Prostate gland (tissue), 2 donors: ENCODE data around the gene IL11. TPM values are rescaled to one million over a fixed set of nuclear protein-coding genes. Genes with fewer than 3 reads are reported as not detected.

Experiments
- DNase-seq: peaks from one replicate; pipeline ENCODE4 v3.0.0-alpha.2; 2019; ENCODE audit warnings: low spot score
- H3K27ac ChIP-seq, 2 donors: fragments of 200-600 bp; sonication (generic); 2 replicates each; pipeline ENCODE4 v1.5.1; 2017 to 2019
- H3K27me3 ChIP-seq: fragments of 200-600 bp; sonication (generic); replicated peaks from 2 replicates; pipeline ENCODE4 v1.5.1; 2019; ENCODE audit not compliant: insufficient read depth
- H3K36me3 ChIP-seq, 2 donors: fragments of 200-600 bp; sonication (generic); 1 replicate in 1 of 2; 2 replicates in 1 of 2; pipeline versions ENCODE4 v1.5.1 to v1.8.1; 2017 to 2019
- H3K4me1 ChIP-seq: fragments of 200-600 bp; sonication (generic); replicated peaks from 2 replicates; pipeline ENCODE4 v1.5.1; 2019
- H3K4me3 ChIP-seq, 2 donors: fragments of 200-600 bp; sonication (generic); 2 replicates each; pipeline ENCODE4 v1.5.1; 2017 to 2019
- H3K9me3 ChIP-seq: fragments of 200-600 bp; sonication (generic); 2 replicates; pipeline ENCODE4 v1.5.1; 2017
- POLR2A ChIP-seq: fragments of 450-650 bp; IDR thresholded peaks from one replicate; pipeline ENCODE4 v1.6.1; 2016; ENCODE audit warnings: antibody characterized with exemption, mild to moderate bottlenecking
- POLR2AphosphoS5 ChIP-seq: sonication (generic); formaldehyde crosslinking; IDR thresholded peaks from one replicate; pipeline ENCODE4 v1.6.1; 2017; ENCODE audit warnings: antibody characterized with exemption
- WGBS: methylation state at CpG from one replicate; pipeline ENCODE4 v1.1.5; 2018; 5-methylcytosine and 5-hydroxymethylcytosine counted together
- intact Hi-C: fragments of 100-400 bp; cut with DNase I; formaldehyde crosslinking; loops from one replicate; pipeline ENCODE4 v1.14.2; 2022
- total RNA-seq, 2 donors: library from RNA; depleted of rRNA; stranded (reverse); fragments of >200 nt; gene quantifications; one replicate each; pipeline ENCODE4 v1.1.0, GENCODE V29; 2016
- TF ChIP-seq, protein P1 (sequence below), 4 experiments: fragments of 200-600 bp in 2 of 4; fragments of 450-650 bp in 2 of 4; sonication (generic) in 2 of 4; IDR thresholded peaks; 1 replicate in 3 of 4; 2 replicates in 1 of 4; pipeline ENCODE4 v1.5.1; 2016 to 2019; ENCODE audit warnings: antibody characterized with exemption in 4 of 4, mild to moderate bottlenecking in 2 of 4, moderate library complexity in 2 of 4

Gene IL11
- total RNA-seq, 2 donors from 2014 or later: 2.0 TPM; not detected in 1

DNA sequence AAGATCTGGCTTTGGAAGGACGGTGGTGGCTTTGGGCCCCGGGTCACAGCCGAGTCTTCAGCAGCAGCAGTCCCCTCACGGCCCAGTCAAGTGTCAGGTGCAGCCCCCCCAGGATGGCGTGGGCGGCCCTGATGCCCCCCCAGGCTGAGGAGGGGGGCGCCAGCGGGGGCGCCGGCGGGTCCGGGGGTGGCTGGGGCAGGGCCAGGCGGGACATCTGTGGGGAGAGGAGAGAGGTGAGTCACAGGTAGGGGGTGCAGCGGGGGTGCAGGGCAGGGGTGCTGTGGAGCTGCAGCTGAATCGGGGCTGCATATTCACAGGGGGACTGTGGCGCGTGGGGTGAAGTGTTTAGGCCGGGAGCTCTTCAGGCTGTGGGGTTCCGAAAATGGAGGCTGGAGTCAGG, 4.3 kb downstream of the IL11 start:
- intact Hi-C loops: no loop called here
- Histone ChIP-seq H3K4me3 (no peak overlapping the region), H3K9me3 (no peaks in the 10 kb centered on the region), H3K4me1 (peaks cover 4% of the 10 kb centered on the region), H3K27ac (no peak overlapping the region), H3K27me3 (peaks cover 10% of the 10 kb centered on the region), H3K36me3 (no peaks in the 10 kb centered on the region)
- WGBS: 63% methylated on average over 19 of the region's 19 CpGs
- no peak for DNase-seq
- TF ChIP-seq POLR2A: no peak
- TF ChIP-seq, protein P1, sequence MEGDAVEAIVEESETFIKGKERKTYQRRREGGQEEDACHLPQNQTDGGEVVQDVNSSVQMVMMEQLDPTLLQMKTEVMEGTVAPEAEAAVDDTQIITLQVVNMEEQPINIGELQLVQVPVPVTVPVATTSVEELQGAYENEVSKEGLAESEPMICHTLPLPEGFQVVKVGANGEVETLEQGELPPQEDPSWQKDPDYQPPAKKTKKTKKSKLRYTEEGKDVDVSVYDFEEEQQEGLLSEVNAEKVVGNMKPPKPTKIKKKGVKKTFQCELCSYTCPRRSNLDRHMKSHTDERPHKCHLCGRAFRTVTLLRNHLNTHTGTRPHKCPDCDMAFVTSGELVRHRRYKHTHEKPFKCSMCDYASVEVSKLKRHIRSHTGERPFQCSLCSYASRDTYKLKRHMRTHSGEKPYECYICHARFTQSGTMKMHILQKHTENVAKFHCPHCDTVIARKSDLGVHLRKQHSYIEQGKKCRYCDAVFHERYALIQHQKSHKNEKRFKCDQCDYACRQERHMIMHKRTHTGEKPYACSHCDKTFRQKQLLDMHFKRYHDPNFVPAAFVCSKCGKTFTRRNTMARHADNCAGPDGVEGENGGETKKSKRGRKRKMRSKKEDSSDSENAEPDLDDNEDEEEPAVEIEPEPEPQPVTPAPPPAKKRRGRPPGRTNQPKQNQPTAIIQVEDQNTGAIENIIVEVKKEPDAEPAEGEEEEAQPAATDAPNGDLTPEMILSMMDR (IDR thresholded peaks at IDR 0.05): no peak
- TF ChIP-seq POLR2AphosphoS5: no peak

DNA sequence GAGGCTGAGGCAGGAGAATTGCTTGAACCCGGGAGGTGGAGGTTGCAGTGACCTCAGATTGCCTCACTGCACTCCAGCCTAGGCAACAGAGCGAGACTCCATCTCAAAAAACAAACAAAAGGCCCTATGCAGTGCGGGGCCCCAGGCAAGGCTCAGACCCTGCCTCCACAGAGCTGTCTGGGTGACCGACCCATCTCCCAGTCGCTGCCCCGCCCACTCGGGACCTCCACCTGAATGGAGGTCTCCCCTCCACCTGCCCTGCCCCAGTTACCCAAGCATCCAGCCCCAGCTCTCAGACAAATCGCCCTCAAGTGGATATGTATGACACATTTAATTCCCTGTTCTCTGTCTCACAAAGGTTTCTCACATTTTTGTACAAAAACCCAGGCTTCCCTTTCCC, 5.0 kb downstream of the IL11 start:
- peaks cover 4% of the 10 kb centered on the region for H3K27me3 ChIP-seq
- no peak for DNase-seq
- H3K9me3 ChIP-seq: no peaks in the 10 kb centered on the region
- no peak overlapping the region for H3K4me3 ChIP-seq
- peaks cover 4% of the 10 kb centered on the region for H3K4me1 ChIP-seq
- TF ChIP-seq POLR2AphosphoS5 (no peak), POLR2A (no peak)
- TF ChIP-seq, protein P1 (IDR thresholded peaks at IDR 0.05): no peak
- intact Hi-C loops: no loop called here
- WGBS: 80% methylated on average over 8 of the region's 8 CpGs
- no peak overlapping the region for H3K27ac ChIP-seq
- no peaks in the 10 kb centered on the region for H3K36me3 ChIP-seq

DNA sequence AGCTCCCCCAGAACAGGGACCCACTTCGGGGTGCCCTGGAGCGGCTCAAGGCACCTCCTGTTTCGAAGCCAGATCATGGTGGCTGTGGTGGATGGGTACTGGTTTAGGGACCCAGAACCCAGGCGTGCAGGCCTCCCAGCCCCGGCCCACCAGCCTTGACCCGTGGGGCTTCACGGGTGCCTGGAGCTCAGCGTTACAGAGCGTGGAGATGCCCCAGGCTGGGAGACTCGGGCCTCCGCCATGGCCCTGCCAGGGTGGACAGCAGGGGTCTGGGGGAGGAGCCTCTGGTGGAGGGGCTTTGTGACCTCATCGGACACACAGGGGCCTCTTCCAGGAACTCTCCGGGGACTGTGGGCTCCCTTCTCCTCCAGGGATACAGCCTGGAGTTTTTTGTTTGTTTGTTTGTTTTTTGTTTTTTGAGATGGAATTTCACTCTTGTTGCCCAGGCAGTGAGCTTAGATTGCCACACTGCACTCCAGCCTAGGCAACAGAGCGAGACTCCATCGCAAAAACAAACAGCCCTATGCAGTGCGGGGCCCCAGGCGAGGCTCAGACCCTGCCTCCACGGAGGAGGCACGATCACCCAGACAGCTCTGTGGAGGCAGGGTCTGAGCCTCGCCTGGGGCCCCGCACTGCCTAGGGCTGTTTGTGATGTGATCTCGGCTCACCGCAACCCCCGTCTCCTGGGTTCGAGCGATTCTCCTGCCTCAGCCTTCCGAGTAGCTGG, 7.1 kb downstream of the IL11 start, which contains the start of gene GARIN5B:
GARIN5B (minus strand) TSS at position 271 of the 727 bp plus-strand sequence; CDS start at position 77, 194 bp downstream.
- intact Hi-C loops: no loop called here
- no peak for DNase-seq
- Histone ChIP-seq H3K27me3 (no peaks in the 10 kb centered on the region), H3K27ac (no peak within 1 kb of the TSS), H3K36me3 (no peaks in the 10 kb centered on the region), H3K4me3 (no peak within 1 kb of the TSS), H3K4me1 (no peaks in the 10 kb centered on the region), H3K9me3 (no peaks in the 10 kb centered on the region)
- 79% methylated on average over 23 of the region's 27 CpGs for WGBS
- TF ChIP-seq POLR2AphosphoS5 (no peak), POLR2A (no peak)
- TF ChIP-seq, protein P1 (IDR thresholded peaks at IDR 0.05): no peak

DNA sequence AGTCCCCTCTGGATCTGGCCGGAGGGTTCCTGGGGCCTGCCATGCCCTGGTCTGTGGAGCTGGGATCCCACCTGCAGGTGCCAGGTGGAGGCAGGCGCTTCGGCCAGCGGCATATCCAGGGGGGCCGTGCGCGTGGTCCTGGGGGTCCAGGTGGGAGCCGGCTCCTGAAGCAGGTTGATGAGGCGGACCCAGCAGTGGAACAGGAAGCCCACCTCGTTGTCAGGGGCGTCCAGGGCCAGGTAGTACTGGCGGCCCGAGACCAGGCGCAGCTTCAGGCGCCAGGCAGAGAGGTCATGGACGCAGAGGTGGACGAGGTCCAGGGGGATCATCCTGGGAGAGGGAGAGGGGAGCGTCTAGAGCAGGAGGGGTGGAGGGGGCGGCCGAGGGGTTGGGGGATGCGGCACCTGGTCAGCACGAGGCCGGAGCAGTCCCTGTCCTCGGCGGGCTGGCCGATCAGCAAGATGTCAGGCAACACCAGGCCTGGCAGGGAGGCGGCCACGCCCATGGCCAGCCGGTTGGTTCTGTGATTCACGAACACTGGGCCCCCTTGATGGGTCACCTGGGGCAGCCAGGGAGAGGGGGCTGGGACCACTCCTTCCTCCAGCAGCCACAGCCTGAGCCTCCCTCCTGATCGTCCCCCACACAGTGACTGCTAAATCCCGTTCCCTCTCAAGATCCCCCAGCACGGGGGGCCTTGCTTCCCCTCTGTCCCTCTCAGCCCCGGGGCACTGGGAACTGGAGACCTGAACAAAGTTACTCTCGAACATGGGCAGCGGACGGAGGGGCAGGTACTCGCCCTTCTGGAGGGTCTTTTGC, 7.9 kb downstream of the IL11 start:
- no peak overlapping the region for H3K4me3 ChIP-seq
- no peaks in the 10 kb centered on the region for H3K27me3 ChIP-seq
- intact Hi-C loops: no loop called here
- no peaks in the 10 kb centered on the region for H3K4me1 ChIP-seq
- TF ChIP-seq POLR2AphosphoS5: no peak
- TF ChIP-seq, protein P1 (IDR thresholded peaks at IDR 0.05): no peak
- no peak for TF ChIP-seq POLR2A
- no peak overlapping the region for H3K27ac ChIP-seq
- no peak for DNase-seq
- 82% methylated on average over 37 of the region's 38 CpGs for WGBS
- no peaks in the 10 kb centered on the region for H3K36me3 ChIP-seq
- no peaks in the 10 kb centered on the region for H3K9me3 ChIP-seq
